Measurements from ENCODE around the gene FNDC3A.

FNDC3A gene

DNA sequence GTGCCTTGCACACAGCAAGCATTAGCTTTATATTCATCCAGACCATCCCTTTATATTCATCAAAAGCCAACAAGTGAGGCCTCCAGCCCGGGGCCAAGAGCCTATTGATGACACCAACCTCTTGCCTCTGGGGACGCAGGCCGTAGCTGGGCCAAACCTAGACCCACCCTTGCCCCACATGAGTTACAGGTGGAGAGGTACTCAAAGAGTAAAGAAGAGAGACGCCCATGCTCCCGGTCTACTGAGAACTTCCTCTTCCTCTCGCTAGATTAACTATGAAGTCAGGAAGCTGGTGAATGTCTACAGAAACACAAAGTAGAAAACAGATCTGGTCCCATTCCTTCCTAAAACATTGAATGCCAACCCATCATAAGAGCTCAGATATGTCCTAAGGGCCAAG, 240.6 kb downstream of the FNDC3A start:
- TF ChIP-seq, protein P1, sequence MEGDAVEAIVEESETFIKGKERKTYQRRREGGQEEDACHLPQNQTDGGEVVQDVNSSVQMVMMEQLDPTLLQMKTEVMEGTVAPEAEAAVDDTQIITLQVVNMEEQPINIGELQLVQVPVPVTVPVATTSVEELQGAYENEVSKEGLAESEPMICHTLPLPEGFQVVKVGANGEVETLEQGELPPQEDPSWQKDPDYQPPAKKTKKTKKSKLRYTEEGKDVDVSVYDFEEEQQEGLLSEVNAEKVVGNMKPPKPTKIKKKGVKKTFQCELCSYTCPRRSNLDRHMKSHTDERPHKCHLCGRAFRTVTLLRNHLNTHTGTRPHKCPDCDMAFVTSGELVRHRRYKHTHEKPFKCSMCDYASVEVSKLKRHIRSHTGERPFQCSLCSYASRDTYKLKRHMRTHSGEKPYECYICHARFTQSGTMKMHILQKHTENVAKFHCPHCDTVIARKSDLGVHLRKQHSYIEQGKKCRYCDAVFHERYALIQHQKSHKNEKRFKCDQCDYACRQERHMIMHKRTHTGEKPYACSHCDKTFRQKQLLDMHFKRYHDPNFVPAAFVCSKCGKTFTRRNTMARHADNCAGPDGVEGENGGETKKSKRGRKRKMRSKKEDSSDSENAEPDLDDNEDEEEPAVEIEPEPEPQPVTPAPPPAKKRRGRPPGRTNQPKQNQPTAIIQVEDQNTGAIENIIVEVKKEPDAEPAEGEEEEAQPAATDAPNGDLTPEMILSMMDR (IDR thresholded peaks at IDR 0.05): no peak

DNA sequence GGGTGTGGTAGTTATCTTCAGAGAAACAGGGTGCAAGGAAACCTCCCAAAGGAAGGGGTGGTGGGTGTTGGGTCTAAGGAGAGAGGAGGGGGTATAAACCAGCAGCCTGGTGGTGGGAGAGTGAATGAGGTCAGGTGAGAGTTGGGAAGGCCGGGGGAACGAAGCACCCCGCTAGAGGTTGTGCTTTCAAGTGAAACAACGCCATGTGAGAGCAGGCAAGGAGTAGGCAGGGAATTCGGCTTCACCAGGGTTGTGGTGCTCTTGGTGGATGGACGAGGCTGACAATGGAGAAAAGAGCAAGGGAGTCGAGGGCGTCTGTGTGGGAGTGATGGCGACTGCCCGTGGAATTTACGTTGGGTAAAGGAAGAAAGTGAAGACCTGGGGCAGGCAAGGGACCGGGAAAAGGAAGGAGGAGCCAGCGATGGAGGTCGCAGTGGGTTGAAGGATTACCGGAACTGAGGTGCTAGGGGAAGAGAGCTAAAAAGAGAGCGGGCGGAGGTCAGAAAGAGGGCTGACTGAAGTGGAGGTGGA, 242.3 kb downstream of the FNDC3A start:
- TF ChIP-seq, protein P1 (IDR thresholded peaks at IDR 0.05): no peak

DNA sequence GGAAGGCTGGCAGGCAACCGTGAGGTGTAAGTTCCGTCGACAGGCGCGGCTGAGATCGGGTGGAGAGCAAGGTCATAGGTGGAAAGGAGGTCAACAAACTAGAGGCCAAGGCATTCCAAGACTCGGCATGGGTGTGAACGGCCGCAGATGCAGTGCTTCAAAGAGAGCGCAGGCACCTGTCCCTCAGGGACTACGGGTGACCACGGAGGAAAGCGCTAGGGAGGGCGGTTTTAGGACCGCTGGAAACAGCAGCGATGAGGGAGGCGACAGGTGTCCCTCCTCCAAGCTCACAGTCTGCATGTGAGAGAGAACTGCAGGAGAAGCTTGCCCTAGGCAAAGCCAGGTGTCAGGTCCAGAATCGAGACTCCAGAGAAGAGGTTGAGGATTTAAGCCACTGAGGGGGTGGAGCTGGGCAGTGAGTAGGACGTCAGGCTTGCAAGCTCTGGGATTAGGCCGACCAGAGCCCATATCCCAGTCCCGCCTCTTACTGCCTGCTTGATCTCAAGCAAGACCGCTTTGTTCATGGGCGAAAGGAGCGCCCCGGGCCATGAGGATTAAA, 242.9 kb downstream of the FNDC3A start:
- TF ChIP-seq, protein P1 (IDR thresholded peaks at IDR 0.05): no peak

DNA sequence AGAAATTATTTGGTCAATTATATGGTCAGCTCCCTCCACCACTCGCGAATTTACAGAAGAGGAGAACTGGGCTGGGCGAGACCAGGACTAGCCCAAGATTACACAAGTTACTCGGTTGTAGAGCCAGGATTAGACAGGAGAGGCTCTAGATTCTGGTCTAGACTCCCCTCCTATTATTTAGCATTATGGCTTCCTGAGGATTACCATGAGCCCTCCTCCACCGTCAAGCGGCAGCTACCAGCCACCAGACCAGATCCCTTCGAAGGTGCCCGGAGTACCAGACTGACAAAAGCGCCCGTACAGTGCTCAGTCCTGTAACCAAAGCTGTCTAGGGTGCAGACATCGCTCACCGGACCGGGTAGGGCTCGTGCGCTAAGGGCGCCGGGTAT, 243.9 kb downstream of the FNDC3A start:
- TF ChIP-seq, protein P1 (IDR thresholded peaks at IDR 0.05): no peak

DNA sequence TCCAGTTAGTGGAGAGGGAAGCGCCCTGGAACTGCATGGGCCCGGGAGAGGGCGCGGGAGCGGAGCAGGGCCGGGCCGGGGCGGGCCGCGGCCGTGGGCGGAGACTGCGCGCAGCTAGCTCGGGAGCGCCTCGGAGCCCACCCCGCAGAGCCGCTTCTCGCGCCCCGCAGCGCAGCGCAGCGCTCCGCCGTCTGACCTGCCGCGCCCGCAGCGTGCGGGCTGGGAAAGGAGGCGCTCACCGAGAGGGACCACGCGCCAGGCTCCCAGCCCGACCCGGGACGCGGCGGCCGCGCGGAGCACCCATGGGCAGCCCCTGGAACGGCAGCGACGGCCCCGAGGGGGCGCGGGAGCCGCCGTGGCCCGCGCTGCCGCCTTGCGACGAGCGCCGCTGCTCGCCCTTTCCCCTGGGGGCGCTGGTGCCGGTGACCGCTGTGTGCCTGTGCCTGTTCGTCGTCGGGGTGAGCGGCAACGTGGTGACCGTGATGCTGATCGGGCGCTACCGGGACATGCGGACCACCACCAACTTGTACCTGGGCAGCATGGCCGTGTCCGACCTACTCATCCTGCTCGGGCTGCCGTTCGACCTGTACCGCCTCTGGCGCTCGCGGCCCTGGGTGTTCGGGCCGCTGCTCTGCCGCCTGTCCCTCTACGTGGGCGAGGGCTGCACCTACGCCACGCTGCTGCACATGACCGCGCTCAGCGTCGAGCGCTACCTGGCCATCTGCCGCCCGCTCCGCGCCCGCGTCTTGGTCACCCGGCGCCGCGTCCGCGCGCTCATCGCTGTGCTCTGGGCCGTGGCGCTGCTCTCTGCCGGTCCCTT, 244.5 kb downstream of the FNDC3A start, which contains the start of gene MLNR:
Gene MLNR, plus strand, starts transcription at position 303 of the 820 bp plus-strand sequence. Its CDS starts 0 bp downstream, at position 303.
- TF ChIP-seq, protein P1 (IDR thresholded peaks at IDR 0.05): no peak

DNA sequence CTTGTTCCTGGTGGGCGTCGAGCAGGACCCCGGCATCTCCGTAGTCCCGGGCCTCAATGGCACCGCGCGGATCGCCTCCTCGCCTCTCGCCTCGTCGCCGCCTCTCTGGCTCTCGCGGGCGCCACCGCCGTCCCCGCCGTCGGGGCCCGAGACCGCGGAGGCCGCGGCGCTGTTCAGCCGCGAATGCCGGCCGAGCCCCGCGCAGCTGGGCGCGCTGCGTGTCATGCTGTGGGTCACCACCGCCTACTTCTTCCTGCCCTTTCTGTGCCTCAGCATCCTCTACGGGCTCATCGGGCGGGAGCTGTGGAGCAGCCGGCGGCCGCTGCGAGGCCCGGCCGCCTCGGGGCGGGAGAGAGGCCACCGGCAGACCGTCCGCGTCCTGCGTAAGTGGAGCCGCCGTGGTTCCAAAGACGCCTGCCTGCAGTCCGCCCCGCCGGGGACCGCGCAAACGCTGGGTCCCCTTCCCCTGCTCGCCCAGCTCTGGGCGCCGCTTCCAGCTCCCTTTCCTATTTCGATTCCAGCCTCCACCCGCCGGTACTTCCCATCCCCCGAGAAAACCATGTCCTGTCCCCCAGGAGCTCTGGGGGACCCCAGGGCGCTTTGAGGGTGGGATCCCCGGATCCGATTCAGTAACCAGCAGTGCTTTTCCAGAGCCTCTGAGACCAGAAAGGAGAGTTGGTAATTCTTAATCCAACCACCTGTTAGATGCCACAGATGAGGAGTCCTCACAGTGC, 245.3 kb downstream of the FNDC3A start:
- TF ChIP-seq, protein P1 (IDR thresholded peaks at IDR 0.05): no peak

DNA sequence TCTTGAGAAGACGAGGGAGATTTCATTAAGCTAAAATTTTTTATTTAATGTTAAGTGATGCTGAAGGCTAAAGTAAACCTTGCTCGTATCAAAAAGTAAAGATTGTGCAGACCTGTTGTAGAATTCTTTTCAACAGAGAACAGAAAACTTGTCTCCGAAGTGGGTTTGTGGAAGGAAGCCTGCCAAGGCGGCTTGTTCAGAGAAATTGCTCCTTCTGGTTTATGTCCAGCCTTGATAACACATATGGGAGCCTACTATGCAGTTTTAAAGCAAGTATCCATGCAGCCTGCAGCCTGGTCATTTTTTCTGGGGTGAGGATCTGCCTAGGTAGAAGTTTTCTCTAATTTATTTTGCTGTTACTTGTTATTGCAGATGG, 245.9 kb downstream of the FNDC3A start:
- TF ChIP-seq, protein P1 (IDR thresholded peaks at IDR 0.05): no peak
